BE2C (cell line): ENCODE measurements around the gene MAPK10.

ENCODE experiments used
- DNase-seq: peaks from one replicate; pipeline ENCODE4 v3.0.0-alpha.2; 2020
- H3K27me3 ChIP-seq: fragments of 250-450 bp; sonication (Bioruptor Pico); 2 replicates; pipeline ENCODE4 v1.5.1; 2020; ENCODE audit warnings: mild to moderate bottlenecking
- H3K36me3 ChIP-seq: fragments of 250-450 bp; sonication (Bioruptor Pico); 2 replicates; pipeline ENCODE4 v1.5.1; 2020; ENCODE audit warnings: mild to moderate bottlenecking
- H3K4me1 ChIP-seq: fragments of 250-450 bp; sonication (Bioruptor Pico); 2 replicates; pipeline ENCODE4 v1.5.1; 2020
- H3K4me3 ChIP-seq: 2 replicates; pipeline ENCODE4 v1.5.1; 2011; ENCODE audit warnings: low read depth, low read length
- H3K9me3 ChIP-seq: fragments of 250-450 bp; sonication (Bioruptor Pico); 2 replicates; pipeline ENCODE4 v1.5.1; 2020
- CTCF ChIP-seq: IDR thresholded peaks from 2 replicates; pipeline ENCODE4 v1.5.1; 2012; ENCODE audit warnings: mild to moderate bottlenecking, low read depth, low read length

Gene MAPK10

DNA sequence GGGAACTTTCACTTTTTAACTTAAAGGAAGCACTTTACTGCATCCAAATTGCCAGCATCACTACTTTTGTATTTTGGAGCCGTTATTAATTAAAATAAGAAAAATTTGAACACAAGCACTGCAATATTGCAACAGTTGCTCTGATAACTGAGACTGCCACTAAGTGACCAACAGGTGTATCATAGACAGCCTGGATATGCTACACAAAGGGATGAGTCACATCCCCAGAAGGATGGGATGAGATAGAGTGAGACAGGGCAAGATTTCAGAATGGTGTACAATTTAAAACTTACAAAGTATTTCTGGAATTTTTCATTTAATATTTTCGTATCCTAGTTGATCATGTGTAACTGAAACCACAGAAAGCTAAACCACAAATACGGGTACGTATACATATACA lies 204.1 kb downstream of the MAPK10 start:
- Histone ChIP-seq H3K9me3 (no peaks in the 10 kb centered on the region), H3K36me3 (no peaks in the 10 kb centered on the region), H3K4me1 (no peaks in the 10 kb centered on the region), H3K4me3 (no peak overlapping the region), H3K27me3 (no peaks in the 10 kb centered on the region)
- no peak for DNase-seq
- no peak for TF ChIP-seq CTCF

DNA sequence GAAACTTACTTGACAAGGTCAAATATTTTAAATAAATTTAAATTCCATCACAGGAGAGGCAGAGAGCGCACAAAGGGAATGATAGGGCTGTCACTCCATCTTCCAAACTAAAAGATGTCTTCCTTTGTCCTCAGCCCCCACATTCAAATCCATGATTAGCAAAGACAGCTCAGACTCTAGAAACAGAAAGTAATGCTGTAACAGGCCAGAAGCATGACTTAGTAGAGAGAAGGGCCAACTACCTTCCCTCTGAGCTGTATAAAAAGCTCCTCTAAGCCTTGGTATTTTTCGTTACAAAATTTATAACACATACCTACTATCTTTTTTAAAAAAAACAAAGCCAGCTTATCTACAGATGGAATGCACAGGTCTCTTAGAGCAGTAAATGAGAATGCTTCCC lies 207.4 kb downstream of the MAPK10 start:
- Histone ChIP-seq H3K4me1 (no peaks in the 10 kb centered on the region), H3K4me3 (no peak overlapping the region), H3K9me3 (no peaks in the 10 kb centered on the region), H3K27me3 (no peaks in the 10 kb centered on the region), H3K36me3 (no peaks in the 10 kb centered on the region)
- TF ChIP-seq CTCF, result no peak
- no peak for DNase-seq

DNA sequence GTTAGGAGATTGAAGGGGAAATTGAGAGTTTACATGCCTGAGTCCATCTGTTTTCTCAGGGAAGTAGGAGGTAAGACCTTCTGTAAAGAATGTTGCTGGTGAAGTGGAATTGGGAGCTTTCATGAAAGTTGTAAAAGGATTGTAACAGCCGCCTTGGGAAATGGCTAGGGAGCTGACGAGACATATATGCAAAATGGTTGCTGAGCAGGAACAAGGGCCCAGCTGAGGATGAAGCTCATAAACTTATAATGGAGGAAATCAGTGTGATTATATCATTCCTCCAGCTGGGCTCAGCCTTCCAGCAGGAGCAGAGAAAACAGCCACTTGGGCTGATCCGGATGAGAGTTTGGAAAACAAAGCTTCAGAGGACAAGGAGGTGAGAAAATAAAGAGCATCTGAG lies 208.7 kb downstream of the MAPK10 start:
- Histone ChIP-seq H3K9me3 (no peaks in the 10 kb centered on the region), H3K4me3 (no peak overlapping the region), H3K36me3 (no peaks in the 10 kb centered on the region), H3K4me1 (no peaks in the 10 kb centered on the region), H3K27me3 (no peaks in the 10 kb centered on the region)
- DNase-seq, result no peak
- no peak for TF ChIP-seq CTCF

GRCh38 chr4:86141161-86141560 lies 218.7 kb downstream of the MAPK10 start:
- Histone ChIP-seq H3K27me3 (no peaks in the 10 kb centered on the region), H3K9me3 (no peaks in the 10 kb centered on the region), H3K4me1 (no peaks in the 10 kb centered on the region), H3K36me3 (no peaks in the 10 kb centered on the region), H3K4me3 (no peak overlapping the region)
- no peak for TF ChIP-seq CTCF
- no peak for DNase-seq

GRCh38 chr4:86132468-86132867 lies 227.4 kb downstream of the MAPK10 start:
- Histone ChIP-seq H3K36me3 (no peaks in the 10 kb centered on the region), H3K27me3 (no peaks in the 10 kb centered on the region), H3K4me3 (no peak overlapping the region), H3K4me1 (no peaks in the 10 kb centered on the region), H3K9me3 (no peaks in the 10 kb centered on the region; the same call in 1 of the 2 replicates)
- TF ChIP-seq CTCF, result no peak
- DNase-seq, result no peak

DNA sequence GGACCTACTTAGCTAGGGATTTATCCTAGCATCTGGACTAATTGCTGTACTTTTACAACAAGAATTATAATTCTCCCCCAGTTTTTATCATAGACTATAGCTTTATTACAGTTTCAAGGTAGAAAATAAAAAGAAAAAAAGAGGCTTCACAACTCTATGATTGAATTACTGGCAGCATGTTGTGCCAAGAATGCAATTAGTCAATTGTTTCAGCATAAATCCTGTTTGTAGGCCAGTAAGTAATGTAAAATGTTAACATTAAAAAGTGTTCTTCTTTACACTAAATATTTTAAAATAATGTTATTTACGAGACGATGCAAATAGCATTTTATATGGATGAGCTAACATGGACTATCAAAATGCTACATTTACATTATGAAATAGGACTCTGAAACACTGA lies 228.4 kb downstream of the MAPK10 start:
- H3K36me3 ChIP-seq, result no peaks in the 10 kb centered on the region
- no peaks in the 10 kb centered on the region for H3K27me3 ChIP-seq
- H3K9me3 ChIP-seq, result no peaks in the 10 kb centered on the region; the same call in 1 of the 2 replicates
- no peak for DNase-seq
- H3K4me3 ChIP-seq, result no peak overlapping the region
- no peaks in the 10 kb centered on the region for H3K4me1 ChIP-seq
- TF ChIP-seq CTCF, result no peak
